ENCODE results near the gene FBL.
"Not testable (repeated sequence)": the region's sequence is repeated elsewhere in the genome, so short reads cannot be mapped to it uniquely, and the experiment has no call there.

The FBL gene

DNA sequence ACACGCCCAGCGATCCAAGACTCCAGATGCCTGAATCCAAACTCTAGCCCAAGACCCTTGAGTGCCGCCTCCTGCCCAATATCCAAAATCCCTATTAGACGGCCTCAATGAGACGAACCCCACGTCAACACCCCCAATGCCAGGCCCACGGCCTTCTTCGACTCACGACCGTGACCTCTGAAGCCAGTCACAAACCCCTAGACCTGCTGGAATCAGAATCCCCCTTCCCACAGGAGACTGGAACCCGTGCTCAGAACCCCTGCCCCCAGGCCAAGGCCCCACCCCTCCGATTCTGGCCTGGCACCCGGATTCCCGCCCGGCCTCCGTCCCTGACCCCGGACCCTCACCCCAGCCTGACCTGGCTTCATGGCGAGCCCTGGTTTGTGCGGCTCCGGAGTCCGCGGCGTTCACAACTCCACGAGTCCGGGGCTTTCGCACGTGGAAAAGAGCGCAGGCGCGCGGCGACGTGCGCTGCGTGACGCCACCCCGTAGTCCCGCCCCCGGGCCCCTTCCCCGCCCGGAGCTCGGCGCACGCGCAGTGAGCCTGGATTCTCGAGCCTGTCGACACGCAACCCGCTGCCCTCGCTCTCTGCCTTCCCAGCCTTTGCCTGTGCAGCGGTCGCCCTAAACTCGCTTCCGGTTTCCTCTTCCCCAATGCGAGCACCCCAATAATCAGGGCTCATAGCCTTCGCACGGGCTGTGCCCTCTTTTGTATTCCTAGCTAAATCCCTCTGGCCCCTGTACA, at the start of gene FBL:
Gene FBL (minus strand): TSS at position 447 of the 745 bp plus-strand sequence. CDS start 79 bp downstream, at position 368.
- Histone ChIP-seq H3K4me1 (ENCODE audit: insufficient read depth, low read length, poor library complexity, severe bottlenecking) (peaks cover 34% of the 10 kb centered on the region), H3K79me2 (ENCODE audit: insufficient read depth, low read length) (peaks cover 49% of the 10 kb centered on the region), H3K9me2 (replicated peaks; ENCODE audit: low read depth, low read length) (no peaks in the 10 kb centered on the region), H3K4me2 (ENCODE audit: low read depth, low read length, poor library complexity, severe bottlenecking) (peak within 1 kb of the TSS; percentile 77), H3K4me3 (ENCODE audit: low read length, poor library complexity, severe bottlenecking) (peak within 1 kb of the TSS; percentile 94), H3F3A (ENCODE audit: low read depth) (no peaks in the 10 kb centered on the region), H3K36me3 (ENCODE audit: insufficient read depth, low read length) (no peaks in the 10 kb centered on the region), H3K27me3 (ENCODE audit: insufficient read depth, low read length, poor library complexity, severe bottlenecking) (no peaks in the 10 kb centered on the region), H3K9me3 (ENCODE audit: insufficient read depth, low read depth, low read length) (no peaks in the 10 kb centered on the region), H4K20me1 (ENCODE audit: insufficient read depth, low read length, poor library complexity, severe bottlenecking) (peaks cover 37% of the 10 kb centered on the region), H2AFZ (ENCODE audit: low read length) (peak within 1 kb of the TSS; percentile 47), H3K9ac (ENCODE audit: low read depth, low read length, poor library complexity, severe bottlenecking) (peak within 1 kb of the TSS; percentile 73)
- TF ChIP-seq, protein P1, sequence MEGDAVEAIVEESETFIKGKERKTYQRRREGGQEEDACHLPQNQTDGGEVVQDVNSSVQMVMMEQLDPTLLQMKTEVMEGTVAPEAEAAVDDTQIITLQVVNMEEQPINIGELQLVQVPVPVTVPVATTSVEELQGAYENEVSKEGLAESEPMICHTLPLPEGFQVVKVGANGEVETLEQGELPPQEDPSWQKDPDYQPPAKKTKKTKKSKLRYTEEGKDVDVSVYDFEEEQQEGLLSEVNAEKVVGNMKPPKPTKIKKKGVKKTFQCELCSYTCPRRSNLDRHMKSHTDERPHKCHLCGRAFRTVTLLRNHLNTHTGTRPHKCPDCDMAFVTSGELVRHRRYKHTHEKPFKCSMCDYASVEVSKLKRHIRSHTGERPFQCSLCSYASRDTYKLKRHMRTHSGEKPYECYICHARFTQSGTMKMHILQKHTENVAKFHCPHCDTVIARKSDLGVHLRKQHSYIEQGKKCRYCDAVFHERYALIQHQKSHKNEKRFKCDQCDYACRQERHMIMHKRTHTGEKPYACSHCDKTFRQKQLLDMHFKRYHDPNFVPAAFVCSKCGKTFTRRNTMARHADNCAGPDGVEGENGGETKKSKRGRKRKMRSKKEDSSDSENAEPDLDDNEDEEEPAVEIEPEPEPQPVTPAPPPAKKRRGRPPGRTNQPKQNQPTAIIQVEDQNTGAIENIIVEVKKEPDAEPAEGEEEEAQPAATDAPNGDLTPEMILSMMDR (conservative IDR thresholded peaks at IDR 0.05; ENCODE audit: low read length): no peak; the same call in 1 of the 2 replicates
- TF ChIP-seq EZH2phosphoT487 (IDR thresholded peaks at IDR 0.05; ENCODE audit: borderline replicate concordance): no peak

DNA sequence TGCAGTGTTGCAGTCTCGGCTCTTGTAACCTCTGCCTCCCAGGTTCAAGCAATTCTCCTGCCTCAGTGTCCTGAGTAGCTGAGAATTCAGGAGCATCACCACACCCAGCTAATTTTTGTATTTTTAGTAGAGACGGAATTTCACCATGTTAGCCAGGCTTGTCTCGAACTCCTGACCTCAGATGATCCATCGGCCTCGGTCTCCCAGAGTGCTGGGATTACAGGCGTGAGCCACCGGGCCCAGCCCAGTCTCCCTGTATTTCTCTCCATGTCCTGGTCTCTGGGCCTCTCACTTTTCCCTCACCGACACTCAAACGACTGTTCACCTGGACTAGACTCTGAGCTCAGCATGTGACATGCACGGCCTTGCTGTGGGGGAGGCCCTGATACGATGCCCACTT, 48.9 kb upstream of the FBL start:
- H3K36me3 ChIP-seq (ENCODE audit: insufficient read depth, low read length); H3K79me2 ChIP-seq (ENCODE audit: insufficient read depth, low read length); H3K9me3 ChIP-seq (ENCODE audit: insufficient read depth, low read depth, low read length); H3K4me3 ChIP-seq (ENCODE audit: low read length, poor library complexity, severe bottlenecking); H3K9ac ChIP-seq (ENCODE audit: low read depth, low read length, poor library complexity, severe bottlenecking); H3K27me3 ChIP-seq (ENCODE audit: insufficient read depth, low read length, poor library complexity, severe bottlenecking); H3K4me2 ChIP-seq (ENCODE audit: low read depth, low read length, poor library complexity, severe bottlenecking); H4K20me1 ChIP-seq (ENCODE audit: insufficient read depth, low read length, poor library complexity, severe bottlenecking); H3K4me1 ChIP-seq (ENCODE audit: insufficient read depth, low read length, poor library complexity, severe bottlenecking); H3F3A ChIP-seq (ENCODE audit: low read depth); H2AFZ ChIP-seq (ENCODE audit: low read length); H3K9me2 ChIP-seq (replicated peaks; ENCODE audit: low read depth, low read length): not testable (repeated sequence)

DNA sequence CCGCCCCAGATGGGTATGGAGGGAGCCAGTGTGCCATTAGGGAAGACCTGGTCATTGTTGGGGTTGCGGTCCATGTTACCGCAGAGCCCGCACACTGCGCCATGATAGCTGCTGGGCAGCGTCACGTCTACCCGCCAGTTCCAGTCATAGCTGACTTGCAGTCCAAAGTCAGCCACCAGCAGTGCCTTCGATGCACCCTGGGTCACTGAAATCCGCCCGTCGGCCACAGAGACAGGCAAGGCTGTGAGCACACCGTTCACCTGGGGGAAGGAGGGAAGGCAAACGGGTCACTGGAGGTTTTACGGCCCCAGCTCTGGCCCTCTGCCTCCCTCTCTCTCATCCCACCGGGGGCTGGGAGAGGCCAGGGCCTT, 48.0 kb upstream of the FBL start:
- H3K4me3 ChIP-seq (ENCODE audit: low read length, poor library complexity, severe bottlenecking); H2AFZ ChIP-seq (ENCODE audit: low read length); H3K4me2 ChIP-seq (ENCODE audit: low read depth, low read length, poor library complexity, severe bottlenecking); H3K4me1 ChIP-seq (ENCODE audit: insufficient read depth, low read length, poor library complexity, severe bottlenecking); H3K27me3 ChIP-seq (ENCODE audit: insufficient read depth, low read length, poor library complexity, severe bottlenecking); H3K79me2 ChIP-seq (ENCODE audit: insufficient read depth, low read length); H4K20me1 ChIP-seq (ENCODE audit: insufficient read depth, low read length, poor library complexity, severe bottlenecking); H3K36me3 ChIP-seq (ENCODE audit: insufficient read depth, low read length); H3K9ac ChIP-seq (ENCODE audit: low read depth, low read length, poor library complexity, severe bottlenecking); H3K9me2 ChIP-seq (replicated peaks; ENCODE audit: low read depth, low read length); H3F3A ChIP-seq (ENCODE audit: low read depth); H3K9me3 ChIP-seq (ENCODE audit: insufficient read depth, low read depth, low read length): not testable (repeated sequence)

DNA sequence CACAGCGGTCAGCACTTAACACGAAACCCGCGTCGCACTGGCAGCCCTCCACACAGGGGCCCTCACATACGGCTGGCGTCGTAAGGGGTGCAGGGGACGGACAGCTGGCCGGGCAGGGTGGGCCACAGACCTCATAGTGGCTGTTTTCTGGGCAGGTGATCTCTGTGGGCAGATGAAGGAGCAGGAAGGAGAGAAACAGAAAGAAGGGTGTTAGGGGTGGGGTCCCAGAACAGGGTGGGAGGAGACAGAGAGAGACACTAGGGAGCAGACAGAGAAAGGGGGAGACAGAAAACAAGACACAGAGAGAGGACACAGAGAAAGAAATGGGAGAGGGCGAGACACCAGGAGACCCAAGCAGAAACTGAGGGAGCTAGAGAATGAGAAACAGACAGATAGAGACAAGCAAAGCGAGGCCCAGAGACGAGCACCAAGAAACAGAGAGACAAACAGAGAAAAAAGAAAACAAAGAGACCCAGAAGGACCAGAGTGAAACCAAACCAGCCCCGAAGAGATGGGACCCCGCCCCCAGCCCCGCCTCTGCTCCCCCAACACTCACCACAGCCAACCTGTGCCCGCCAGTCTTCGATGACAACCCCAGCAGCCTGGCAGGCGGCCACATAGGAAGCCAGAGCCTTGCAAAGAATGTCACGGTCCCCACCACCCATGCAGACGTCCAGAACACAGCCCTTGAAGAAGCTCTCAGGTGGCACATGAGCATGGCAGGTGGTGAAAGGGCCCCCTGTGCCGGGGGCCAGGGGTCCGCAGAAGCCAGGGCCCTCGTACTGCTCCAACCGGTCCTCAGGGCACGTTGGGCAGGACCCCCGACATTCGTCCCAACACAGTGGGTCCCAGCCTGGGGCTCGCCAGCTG, 47.4 kb upstream of the FBL start:
- H2AFZ ChIP-seq (ENCODE audit: low read length): not testable (repeated sequence)

DNA sequence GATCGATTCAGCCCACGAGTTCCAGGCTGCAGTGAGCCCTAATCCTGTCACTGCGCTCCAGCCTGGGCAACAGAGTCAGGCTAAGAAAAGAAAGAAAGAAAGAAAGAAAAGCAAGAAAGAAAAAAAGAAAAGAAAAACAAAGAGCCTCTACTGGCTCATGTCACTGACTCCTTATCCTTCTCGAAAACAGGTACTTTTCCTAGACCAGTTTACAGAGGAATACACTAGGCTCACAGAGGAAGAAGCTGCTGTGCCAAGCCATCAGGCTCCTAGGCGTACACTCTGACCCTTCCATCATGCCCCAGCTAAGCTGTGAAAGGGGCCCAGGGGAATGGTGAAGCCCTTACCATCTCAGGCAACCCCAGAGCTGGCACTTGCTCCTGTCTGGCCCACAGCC, 46.3 kb upstream of the FBL start:
- H3K79me2 ChIP-seq (ENCODE audit: insufficient read depth, low read length); H3K27me3 ChIP-seq (ENCODE audit: insufficient read depth, low read length, poor library complexity, severe bottlenecking); H2AFZ ChIP-seq (ENCODE audit: low read length); H3K4me1 ChIP-seq (ENCODE audit: insufficient read depth, low read length, poor library complexity, severe bottlenecking); H3K4me3 ChIP-seq (ENCODE audit: low read length, poor library complexity, severe bottlenecking); H3K9me2 ChIP-seq (replicated peaks; ENCODE audit: low read depth, low read length); H4K20me1 ChIP-seq (ENCODE audit: insufficient read depth, low read length, poor library complexity, severe bottlenecking); H3F3A ChIP-seq (ENCODE audit: low read depth); H3K36me3 ChIP-seq (ENCODE audit: insufficient read depth, low read length); H3K9ac ChIP-seq (ENCODE audit: low read depth, low read length, poor library complexity, severe bottlenecking); H3K4me2 ChIP-seq (ENCODE audit: low read depth, low read length, poor library complexity, severe bottlenecking); H3K9me3 ChIP-seq (ENCODE audit: insufficient read depth, low read depth, low read length): not testable (repeated sequence)

More for the DNA sequence above, 47.4 kb upstream of the FBL start:
- not testable (repeated sequence) for H3K36me3 ChIP-seq (ENCODE audit: insufficient read depth, low read length); H3K9me3 ChIP-seq (ENCODE audit: insufficient read depth, low read depth, low read length); H3K27me3 ChIP-seq (ENCODE audit: insufficient read depth, low read length, poor library complexity, severe bottlenecking); H3K9ac ChIP-seq (ENCODE audit: low read depth, low read length, poor library complexity, severe bottlenecking); H4K20me1 ChIP-seq (ENCODE audit: insufficient read depth, low read length, poor library complexity, severe bottlenecking); H3K4me1 ChIP-seq (ENCODE audit: insufficient read depth, low read length, poor library complexity, severe bottlenecking); H3F3A ChIP-seq (ENCODE audit: low read depth); H3K9me2 ChIP-seq (replicated peaks; ENCODE audit: low read depth, low read length); H3K79me2 ChIP-seq (ENCODE audit: insufficient read depth, low read length)
- H3K4me2 ChIP-seq (ENCODE audit: low read depth, low read length, poor library complexity, severe bottlenecking): peak overlapping the region; percentile 37
- H3K4me3 ChIP-seq (ENCODE audit: low read length, poor library complexity, severe bottlenecking): peak overlapping the region; percentile 3

DNA sequence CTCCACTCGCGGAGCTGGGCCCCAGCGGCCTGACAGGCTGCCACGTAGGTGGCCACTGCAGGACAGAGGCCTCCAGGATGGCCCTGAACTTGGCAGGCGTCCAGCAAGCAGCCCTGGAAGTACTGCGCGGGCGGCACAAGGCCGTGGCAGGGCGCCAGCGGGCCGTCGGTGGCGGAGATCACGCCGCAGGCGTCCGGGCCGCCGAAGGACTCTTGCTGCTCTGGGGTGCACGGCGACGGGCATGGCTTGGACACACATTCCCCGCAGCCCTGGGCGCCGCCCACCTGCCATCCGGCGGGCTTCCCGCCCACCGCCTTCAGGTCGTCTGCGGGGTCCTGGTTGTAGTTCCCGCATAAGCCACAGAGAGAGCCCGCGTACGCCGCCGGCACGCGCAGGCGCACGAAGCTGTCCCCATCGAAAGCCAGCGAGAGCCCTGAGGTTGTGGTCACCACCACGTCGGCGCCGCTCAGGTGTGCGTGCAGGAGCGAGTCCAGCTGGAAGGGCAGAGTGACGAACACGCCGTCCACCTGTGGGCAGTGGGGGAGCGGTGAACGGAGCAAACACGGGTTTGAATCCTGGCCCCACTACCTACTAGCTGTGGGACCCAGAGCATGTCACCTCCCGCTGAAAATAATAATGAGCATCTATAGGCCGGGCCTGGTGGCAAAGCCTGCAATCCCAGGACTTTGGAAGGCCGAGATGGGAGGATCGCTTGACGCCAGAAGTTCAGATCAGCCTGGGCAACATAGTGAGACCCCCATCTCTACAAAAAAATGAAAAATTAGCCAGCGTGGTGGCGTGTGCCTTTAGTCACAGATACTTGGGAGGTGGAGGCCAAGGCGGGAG, 45.7 kb upstream of the FBL start:
- H3K4me3 ChIP-seq (ENCODE audit: low read length, poor library complexity, severe bottlenecking); H3K4me1 ChIP-seq (ENCODE audit: insufficient read depth, low read length, poor library complexity, severe bottlenecking); H3K9ac ChIP-seq (ENCODE audit: low read depth, low read length, poor library complexity, severe bottlenecking); H2AFZ ChIP-seq (ENCODE audit: low read length); H3K36me3 ChIP-seq (ENCODE audit: insufficient read depth, low read length); H3K4me2 ChIP-seq (ENCODE audit: low read depth, low read length, poor library complexity, severe bottlenecking); H4K20me1 ChIP-seq (ENCODE audit: insufficient read depth, low read length, poor library complexity, severe bottlenecking); H3K79me2 ChIP-seq (ENCODE audit: insufficient read depth, low read length); H3K27me3 ChIP-seq (ENCODE audit: insufficient read depth, low read length, poor library complexity, severe bottlenecking); H3F3A ChIP-seq (ENCODE audit: low read depth); H3K9me2 ChIP-seq (replicated peaks; ENCODE audit: low read depth, low read length); H3K9me3 ChIP-seq (ENCODE audit: insufficient read depth, low read depth, low read length): not testable (repeated sequence)
